Natural killer cell treated with Interleukin-12 subunit alpha and Interleukin-12 subunit beta and Interleukin-15 and Interleukin-18, amount 100 ng/mL, for 72 hours (primary cell): ENCODE results near the gene CHRFAM7A. TPM values are rescaled to one million over a fixed set of nuclear protein-coding genes. Genes with fewer than 3 reads are reported as not detected.
"Not testable (repeated sequence)": the region's sequence is repeated elsewhere in the genome, so short reads cannot be mapped to it uniquely, and the experiment has no call there.

Experiments
- ATAC-seq, 2 donors: fragments of 150-1000 bp; cut with Tn5 transposase in 1 of 2; sonication (Bioruptor Pico), chemical (Tn5 transposase) in 1 of 2; 2 replicates each; pipeline ENCODE4 v1.10.0; 2021
- DNase-seq: peaks from one replicate; pipeline ENCODE4 v3.0.0; 2022; ENCODE audit warnings: low spot score
- H3K27ac Mint-ChIP-seq, 2 donors: 1 replicate in 1 of 2; 2 replicates in 1 of 2; pipeline ENCODE4 v1.8.0; 2022; ENCODE audit warnings: mixed read lengths in 2 of 2, mild to moderate bottlenecking in 1 of 2, moderate library complexity in 1 of 2
- H3K27me3 Mint-ChIP-seq, 2 donors: 1 replicate in 1 of 2; 2 replicates in 1 of 2; pipeline ENCODE4 v1.8.0; 2022; ENCODE audit warnings: mixed read lengths in 2 of 2
- H3K36me3 Mint-ChIP-seq: one replicate; pipeline ENCODE4 v1.8.0; 2022; ENCODE audit warnings: mixed read lengths
- H3K4me1 Mint-ChIP-seq, 2 donors: 1 replicate in 1 of 2; 2 replicates in 1 of 2; pipeline ENCODE4 v1.8.0; 2022; ENCODE audit warnings: low read depth in 2 of 2, mixed read lengths in 2 of 2, mild to moderate bottlenecking in 1 of 2
- H3K4me3 Mint-ChIP-seq: one replicate; pipeline ENCODE4 v1.8.0; 2022; ENCODE audit warnings: mixed read lengths
- H3K9me3 Mint-ChIP-seq: 2 replicates; pipeline ENCODE4 v1.8.0; 2022; ENCODE audit warnings: mixed read lengths
- total RNA-seq, 2 donors: library from RNA; stranded (reverse); gene quantifications; one replicate each; pipeline ENCODE4 v1.2.3, GENCODE V29; 2022

Gene CHRFAM7A
- 1 to 10 TPM; 2.4 to 4.8 TPM for total RNA-seq

DNA sequence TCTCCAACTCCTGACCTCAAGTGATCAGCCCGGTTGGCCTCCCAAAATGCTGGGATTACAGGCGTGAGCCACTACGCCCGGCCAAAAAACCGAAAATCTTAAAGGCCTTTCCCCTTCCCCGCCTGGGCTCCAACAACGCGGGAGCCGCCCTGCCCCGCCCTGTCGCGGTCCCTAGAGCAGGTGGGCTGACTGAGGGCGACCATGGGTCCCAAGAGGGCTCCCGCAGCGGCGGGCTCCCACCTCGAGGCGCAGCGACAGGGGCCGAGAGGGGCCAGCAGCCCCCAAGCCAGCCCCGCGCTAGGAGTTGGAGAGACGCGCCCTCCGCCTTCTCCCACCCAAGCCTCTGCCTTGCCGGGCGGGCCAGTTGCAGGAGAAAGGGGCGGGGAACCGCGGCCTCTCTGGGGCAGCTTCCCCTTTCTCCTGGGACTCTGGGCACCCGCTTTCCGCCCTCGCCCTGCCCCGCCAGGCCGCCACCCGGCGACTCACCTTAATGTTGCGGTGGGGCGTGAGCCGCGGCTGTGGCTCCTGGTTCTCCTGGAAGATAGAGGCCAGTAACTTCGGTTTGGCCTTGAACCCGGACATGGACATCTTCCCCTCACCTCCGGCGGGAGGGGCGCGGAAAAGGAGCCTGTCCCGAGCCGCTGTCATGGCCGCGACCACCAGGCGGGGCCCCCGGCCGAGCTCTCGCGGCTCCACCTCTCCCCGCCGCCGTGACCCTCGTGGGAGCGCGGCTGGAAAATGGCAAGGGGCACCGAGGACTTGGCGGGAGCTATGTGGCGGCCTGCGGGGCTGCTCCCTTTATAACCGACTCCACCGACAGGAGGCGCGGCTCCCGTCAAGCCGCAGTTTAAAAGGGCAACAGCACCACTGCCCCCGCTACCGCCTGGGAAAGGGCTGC is at the start of gene CHRFAM7A:
TSS of gene CHRFAM7A (minus strand) at position 775 of the 898 bp plus-strand sequence. CDS start 10,189 bp downstream, outside the sequence.
- not testable (repeated sequence) for H3K9me3 Mint-ChIP-seq, H3K4me1 Mint-ChIP-seq, H3K36me3 Mint-ChIP-seq, H3K27me3 Mint-ChIP-seq, H3K4me3 Mint-ChIP-seq, DNase-seq, H3K27ac Mint-ChIP-seq
- peak; percentile 82 to 83 for ATAC-seq

DNA sequence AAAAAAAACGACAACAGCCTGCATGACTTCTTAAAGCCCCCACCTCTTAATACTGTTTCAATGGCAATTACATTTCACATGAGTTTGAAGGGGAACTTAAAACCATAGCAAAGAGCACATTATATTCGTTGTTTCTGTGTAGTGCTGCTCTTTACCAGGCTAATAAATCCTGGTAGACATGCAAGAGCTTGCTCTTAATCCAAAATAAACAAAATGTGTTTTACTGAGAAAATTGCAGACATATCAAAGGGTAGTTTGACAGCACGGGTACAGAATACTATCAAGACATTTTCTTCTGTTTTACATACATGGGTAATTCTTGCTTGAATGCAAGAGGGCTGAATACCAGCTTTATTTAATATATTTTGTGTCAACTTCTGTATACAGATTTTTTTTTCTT is 45.0 kb upstream of the CHRFAM7A start:
- H3K4me1 Mint-ChIP-seq, H3K27me3 Mint-ChIP-seq, DNase-seq, ATAC-seq, H3K9me3 Mint-ChIP-seq, H3K4me3 Mint-ChIP-seq, H3K27ac Mint-ChIP-seq, H3K36me3 Mint-ChIP-seq: not testable (repeated sequence)

DNA sequence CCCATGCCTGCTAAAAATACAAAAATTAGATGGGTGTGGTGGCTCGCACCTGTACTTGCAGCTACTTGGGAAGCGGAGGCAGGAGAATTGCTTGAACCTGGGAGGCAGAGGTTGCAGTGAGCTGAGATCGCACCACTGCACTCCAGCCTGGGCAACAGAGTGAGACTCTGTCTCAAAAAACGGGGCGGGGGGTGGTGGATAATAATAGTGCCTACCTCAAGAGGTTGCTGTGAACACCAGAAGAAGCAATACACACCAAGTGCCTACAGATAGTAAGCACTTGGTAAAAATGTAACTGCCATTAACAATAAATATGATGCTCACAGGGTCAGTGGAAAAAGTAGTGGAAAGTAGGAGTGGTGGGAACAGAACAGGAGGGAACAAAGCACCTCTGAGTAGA is 42.5 kb upstream of the CHRFAM7A start:
- not testable (repeated sequence) for H3K4me3 Mint-ChIP-seq, H3K27ac Mint-ChIP-seq, ATAC-seq, H3K4me1 Mint-ChIP-seq, H3K27me3 Mint-ChIP-seq, H3K36me3 Mint-ChIP-seq, DNase-seq, H3K9me3 Mint-ChIP-seq

DNA sequence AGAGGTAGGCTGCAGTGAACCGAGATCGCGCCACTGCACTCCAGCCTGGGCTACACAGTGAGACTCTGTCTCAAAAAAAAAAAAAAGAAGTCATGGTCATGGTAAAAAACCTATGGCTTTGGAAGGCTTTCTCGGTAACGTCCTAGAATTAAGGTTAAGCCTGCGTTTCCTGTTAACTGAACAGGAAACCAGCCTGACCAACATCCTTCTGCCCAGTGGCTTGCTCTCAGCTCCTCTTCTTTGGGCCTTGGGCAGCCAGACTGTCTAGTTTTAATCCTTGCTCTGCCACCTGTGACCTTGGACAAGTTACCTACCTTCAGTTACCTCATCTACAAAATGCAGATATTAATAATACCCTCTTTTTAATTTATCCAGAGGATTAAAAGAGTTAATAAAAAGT is 27.4 kb upstream of the CHRFAM7A start:
- Mint-ChIP-seq H3K27ac (peak overlapping the region in 1 of 2 donors; percentile 41), H3K4me3 (peak overlapping the region; percentile 47)
- DNase-seq: peak; percentile 59
- H3K4me1 Mint-ChIP-seq, H3K27me3 Mint-ChIP-seq, ATAC-seq, H3K9me3 Mint-ChIP-seq, H3K36me3 Mint-ChIP-seq: not testable (repeated sequence)

DNA sequence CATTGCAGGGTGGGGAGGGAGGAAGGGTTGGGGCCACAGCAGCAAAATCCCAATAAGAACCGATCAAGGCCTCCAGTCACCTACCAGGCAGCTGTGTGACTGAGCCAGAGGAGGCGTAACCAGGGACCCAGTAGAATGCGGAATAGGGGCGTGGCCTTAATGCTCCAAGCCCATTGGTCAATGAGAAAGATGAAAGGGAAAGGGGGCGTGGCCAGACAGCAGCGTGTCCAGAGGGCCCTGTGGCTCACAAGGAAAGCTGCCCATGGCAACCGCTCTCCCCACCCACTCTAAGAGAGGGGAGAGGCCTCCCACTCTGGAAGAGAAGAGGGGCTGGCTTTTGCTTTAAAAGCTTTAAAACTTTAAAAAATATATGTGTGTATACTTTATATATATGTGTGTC is 20.8 kb upstream of the CHRFAM7A start, which contains the start of gene GOLGA8R:
TSS of gene GOLGA8R (minus strand) at position 101 of the 400 bp plus-strand sequence. CDS start at position 3, 98 bp downstream.
- H3K27ac Mint-ChIP-seq, H3K4me1 Mint-ChIP-seq, H3K27me3 Mint-ChIP-seq, H3K4me3 Mint-ChIP-seq, H3K36me3 Mint-ChIP-seq, H3K9me3 Mint-ChIP-seq, ATAC-seq, DNase-seq: not testable (repeated sequence)

DNA sequence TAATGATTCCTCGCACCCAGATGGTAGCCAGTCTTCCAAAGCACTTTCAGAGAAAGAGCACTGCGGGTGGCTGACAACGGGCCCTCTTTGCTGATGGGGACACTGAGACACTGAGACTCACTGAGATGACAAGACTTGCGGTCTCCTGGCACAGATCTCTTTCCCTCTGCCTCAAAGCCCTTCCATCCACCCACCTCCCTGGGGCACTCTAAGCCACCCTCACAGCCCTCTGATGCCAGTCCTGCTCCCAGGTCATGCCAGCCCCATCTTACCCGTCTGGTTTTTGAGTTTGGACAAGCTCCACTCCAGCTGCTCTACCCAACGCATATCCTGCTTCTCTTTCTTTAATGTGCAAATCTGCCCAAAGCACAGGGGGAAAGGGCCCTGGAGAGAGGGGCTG is 14.3 kb upstream of the CHRFAM7A start:
- not testable (repeated sequence) for DNase-seq, H3K9me3 Mint-ChIP-seq, ATAC-seq, H3K27me3 Mint-ChIP-seq, H3K36me3 Mint-ChIP-seq, H3K27ac Mint-ChIP-seq, H3K4me1 Mint-ChIP-seq, H3K4me3 Mint-ChIP-seq

DNA sequence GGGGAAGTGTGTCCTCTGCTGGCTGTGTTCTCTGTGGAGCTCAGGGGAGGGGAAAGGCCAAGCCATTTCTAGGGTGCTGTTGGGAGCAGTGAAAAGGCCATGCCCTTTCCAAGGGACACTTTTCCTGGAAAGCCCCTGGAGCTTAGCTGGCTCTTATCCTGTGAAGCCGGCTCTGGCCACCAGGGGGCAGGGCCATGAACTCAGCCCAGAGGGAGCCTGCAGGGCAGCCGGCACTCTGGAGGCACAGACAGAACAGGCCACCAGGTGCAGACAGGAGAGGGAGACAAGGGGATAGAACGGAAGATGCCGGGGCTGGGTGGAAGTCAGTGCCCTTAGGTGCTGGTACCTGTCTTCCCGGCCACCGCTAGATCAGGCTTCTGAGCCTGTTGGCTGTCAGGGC is 5.6 kb upstream of the CHRFAM7A start:
- H3K4me3 Mint-ChIP-seq, H3K9me3 Mint-ChIP-seq, H3K4me1 Mint-ChIP-seq, H3K36me3 Mint-ChIP-seq, H3K27me3 Mint-ChIP-seq, ATAC-seq, H3K27ac Mint-ChIP-seq: not testable (repeated sequence)
- DNase-seq: peak; percentile 77

DNA sequence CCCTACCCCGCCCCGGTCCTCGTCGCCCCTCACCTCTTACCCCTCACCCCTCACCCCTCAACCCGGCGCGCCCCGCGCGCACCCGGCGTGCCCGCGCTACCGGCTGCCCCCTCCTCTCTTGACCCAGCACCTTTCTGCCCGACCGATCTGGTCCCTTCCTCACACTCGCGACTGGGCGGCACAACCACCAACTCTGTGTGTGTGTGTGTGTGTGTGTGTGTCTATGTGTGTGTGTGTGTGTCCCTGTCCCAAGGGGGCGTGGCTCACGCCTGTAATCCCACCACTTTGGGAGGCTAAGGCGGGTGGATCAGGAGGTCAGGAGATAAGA is 288 bp upstream of the CHRFAM7A start:
- not testable (repeated sequence) for H3K36me3 Mint-ChIP-seq, DNase-seq, H3K4me3 Mint-ChIP-seq, H3K9me3 Mint-ChIP-seq, H3K27me3 Mint-ChIP-seq, H3K4me1 Mint-ChIP-seq, H3K27ac Mint-ChIP-seq
- ATAC-seq: peak; percentile 63 to 73

DNA sequence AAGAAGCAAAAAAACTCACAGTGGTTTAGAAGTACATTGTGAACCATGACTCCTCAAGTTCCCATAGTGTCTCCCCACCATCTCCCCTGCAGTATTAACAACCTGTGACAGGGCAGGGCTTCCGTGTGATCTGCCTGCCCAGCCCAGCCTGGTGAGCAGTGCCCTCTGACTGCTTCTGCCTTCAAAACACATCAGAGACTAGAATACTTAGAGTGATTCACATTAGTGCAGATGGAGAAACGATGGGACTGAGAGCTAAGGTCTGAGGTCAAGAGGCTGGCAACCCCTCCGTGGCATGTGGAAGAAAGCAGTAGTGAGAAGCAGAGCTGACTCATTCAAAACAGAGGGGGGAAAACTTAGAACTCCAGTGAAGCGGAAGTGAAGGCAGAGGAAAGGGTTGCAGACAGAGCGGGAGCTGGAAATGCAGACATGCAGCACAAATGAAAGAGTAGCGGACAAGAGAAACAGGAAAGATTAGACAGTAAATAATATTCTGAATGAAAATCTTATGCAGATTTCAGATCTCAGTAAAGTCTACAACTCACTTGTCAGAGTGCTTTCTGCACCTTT is 6.9 kb downstream of the CHRFAM7A start:
- not testable (repeated sequence) for H3K9me3 Mint-ChIP-seq, H3K27ac Mint-ChIP-seq, H3K36me3 Mint-ChIP-seq, H3K4me1 Mint-ChIP-seq, H3K4me3 Mint-ChIP-seq, DNase-seq, ATAC-seq, H3K27me3 Mint-ChIP-seq

DNA sequence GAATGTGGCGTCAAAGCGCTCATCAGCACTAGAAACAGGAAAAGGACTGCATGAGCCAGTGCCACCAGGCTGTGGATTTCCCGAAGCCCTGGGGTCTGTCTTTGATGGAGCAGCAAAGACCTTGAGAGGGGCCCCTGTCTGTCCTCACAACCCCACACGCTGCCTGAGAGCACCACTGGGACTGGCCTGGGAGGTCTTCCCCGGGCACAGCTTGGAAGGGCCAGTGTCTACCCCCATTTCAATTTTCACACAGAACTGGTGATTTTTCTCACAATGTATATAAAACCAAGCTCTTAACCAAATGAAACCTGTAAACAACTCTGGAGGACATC is 16.3 kb downstream of the CHRFAM7A start:
- H3K27ac Mint-ChIP-seq, H3K27me3 Mint-ChIP-seq, H3K9me3 Mint-ChIP-seq, H3K4me1 Mint-ChIP-seq, H3K4me3 Mint-ChIP-seq, H3K36me3 Mint-ChIP-seq, DNase-seq, ATAC-seq: not testable (repeated sequence)

DNA sequence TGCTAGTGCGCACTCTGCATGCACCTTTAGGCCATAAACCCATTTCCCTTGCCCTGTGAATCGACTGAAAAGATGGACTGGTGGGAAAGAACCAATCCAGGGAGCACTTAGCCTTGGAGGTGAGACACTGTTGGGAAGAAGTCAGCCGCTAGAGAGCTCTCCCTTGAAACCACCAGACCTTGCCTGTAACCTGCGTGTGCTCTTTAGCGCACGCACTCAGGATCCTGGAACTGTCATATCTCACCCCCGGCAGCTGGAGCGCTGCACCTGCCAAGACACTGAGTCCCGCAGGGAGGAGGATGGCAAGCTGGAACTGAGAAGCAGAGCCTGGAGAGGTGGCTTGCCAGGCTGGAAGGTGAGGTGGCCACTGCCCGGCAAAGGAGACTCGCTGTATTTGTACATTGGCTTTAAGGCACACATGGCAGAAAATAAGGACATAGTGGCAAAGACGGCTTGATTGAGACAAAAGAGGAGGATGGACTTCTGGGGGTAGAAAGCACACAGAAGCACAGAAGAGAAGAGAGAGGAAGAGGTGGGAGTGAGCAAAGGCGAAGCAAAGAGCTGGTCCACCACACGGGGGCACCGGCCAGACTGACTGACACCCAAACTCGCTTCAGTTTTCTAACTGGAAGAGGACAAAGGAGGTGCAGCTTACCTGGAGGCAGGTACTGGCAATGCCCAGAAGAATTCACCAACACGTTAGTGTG is 16.8 kb downstream of the CHRFAM7A start:
- not testable (repeated sequence) for H3K9me3 Mint-ChIP-seq, ATAC-seq, H3K36me3 Mint-ChIP-seq, H3K4me3 Mint-ChIP-seq, DNase-seq, H3K27me3 Mint-ChIP-seq, H3K27ac Mint-ChIP-seq, H3K4me1 Mint-ChIP-seq

DNA sequence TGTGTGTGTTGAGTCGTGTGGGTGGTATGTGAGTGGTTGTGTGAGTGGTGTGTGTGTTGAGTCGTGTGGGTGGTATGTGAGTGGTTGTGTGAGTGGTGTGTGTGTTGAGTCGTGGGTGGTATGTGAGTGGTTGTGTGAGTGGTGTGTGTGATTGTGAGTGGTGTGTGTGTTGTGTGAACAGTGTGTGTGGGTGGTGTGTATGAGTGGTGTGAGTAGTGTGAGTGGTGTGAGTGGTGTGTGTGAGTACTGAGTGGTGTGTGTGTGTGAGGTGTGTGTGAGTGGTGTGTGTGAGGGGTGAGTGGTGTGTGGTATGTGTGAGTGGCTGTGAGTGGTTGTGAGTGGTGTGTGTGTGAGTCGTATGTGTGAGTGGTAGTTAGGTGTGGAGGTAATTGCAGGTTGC is 17.5 kb downstream of the CHRFAM7A start:
- not testable (repeated sequence) for H3K4me1 Mint-ChIP-seq, H3K9me3 Mint-ChIP-seq, H3K27me3 Mint-ChIP-seq, H3K36me3 Mint-ChIP-seq, DNase-seq, H3K27ac Mint-ChIP-seq, H3K4me3 Mint-ChIP-seq
- peak in 1 of 2 donors; percentile 57 for ATAC-seq

DNA sequence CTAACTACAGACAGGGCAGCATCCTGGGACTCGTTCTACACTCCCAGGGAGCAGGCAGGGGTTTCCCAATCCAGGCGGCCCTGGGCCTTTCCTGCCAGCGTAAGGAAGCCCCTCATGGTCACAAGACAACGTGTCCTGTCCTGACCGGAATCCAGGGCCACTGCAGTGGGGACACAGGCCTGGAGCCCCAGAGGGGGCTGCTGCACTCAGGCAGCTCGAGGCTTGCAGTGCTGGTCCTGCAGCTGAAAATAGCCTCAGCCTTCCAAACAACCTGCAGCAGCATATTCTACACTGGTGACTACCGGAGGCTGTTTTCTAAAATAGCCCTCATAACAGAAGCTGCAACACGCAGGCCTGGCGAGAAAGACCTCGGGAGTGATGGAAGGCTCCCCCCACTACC is 18.5 kb downstream of the CHRFAM7A start:
- H3K36me3 Mint-ChIP-seq, H3K9me3 Mint-ChIP-seq, H3K4me3 Mint-ChIP-seq, H3K4me1 Mint-ChIP-seq, DNase-seq, H3K27ac Mint-ChIP-seq, H3K27me3 Mint-ChIP-seq, ATAC-seq: not testable (repeated sequence)

DNA sequence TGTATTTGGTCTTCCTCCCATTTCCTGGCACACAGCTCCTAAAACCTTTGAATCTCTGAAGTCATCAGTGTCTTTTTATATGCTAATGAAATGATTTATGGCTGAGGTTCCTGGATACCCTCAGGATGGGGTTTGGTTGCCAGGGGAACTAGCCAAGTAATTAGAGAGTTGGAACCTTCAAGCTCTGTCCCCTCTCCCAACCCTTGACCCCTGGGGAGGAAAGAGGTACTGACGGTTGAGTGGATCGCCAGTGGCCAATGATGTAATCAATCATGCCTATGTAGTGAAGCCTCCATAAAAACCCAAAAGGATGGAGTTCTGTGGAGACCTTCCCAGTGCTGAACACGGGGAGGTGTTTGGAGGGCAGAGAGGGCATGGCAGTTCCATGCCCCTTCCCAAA is 25.1 kb downstream of the CHRFAM7A start:
- H3K27ac Mint-ChIP-seq, H3K9me3 Mint-ChIP-seq, DNase-seq, H3K4me1 Mint-ChIP-seq, H3K4me3 Mint-ChIP-seq, H3K36me3 Mint-ChIP-seq, ATAC-seq, H3K27me3 Mint-ChIP-seq: not testable (repeated sequence)
